Fibroblast of lung (primary cell): Measurements from ENCODE around the gene EBF4.

Source experiments
- EZH2 ChIP-seq: IDR thresholded peaks from 2 replicates; pipeline ENCODE4 v1.5.1; 2012; ENCODE audit warnings: low read length, control low read depth, mild to moderate bottlenecking; ENCODE audit errors: missing control alignments
- TF ChIP-seq, protein P1 (sequence below), 2 donors: IDR thresholded peaks in 1 of 2; conservative IDR thresholded peaks in 1 of 2; 1 replicate in 1 of 2; 2 replicates in 1 of 2; pipeline ENCODE4 v1.5.1; 2011 to 2012; ENCODE audit warnings: low read length in 2 of 2, control low read depth in 1 of 2, inconsistent platforms in 1 of 2, low read depth in 1 of 2, mild to moderate bottlenecking in 1 of 2

- TF ChIP-seq, protein P1, sequence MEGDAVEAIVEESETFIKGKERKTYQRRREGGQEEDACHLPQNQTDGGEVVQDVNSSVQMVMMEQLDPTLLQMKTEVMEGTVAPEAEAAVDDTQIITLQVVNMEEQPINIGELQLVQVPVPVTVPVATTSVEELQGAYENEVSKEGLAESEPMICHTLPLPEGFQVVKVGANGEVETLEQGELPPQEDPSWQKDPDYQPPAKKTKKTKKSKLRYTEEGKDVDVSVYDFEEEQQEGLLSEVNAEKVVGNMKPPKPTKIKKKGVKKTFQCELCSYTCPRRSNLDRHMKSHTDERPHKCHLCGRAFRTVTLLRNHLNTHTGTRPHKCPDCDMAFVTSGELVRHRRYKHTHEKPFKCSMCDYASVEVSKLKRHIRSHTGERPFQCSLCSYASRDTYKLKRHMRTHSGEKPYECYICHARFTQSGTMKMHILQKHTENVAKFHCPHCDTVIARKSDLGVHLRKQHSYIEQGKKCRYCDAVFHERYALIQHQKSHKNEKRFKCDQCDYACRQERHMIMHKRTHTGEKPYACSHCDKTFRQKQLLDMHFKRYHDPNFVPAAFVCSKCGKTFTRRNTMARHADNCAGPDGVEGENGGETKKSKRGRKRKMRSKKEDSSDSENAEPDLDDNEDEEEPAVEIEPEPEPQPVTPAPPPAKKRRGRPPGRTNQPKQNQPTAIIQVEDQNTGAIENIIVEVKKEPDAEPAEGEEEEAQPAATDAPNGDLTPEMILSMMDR (conservative IDR thresholded peaks at IDR 0.05 in 1 of 2, IDR thresholded peaks at IDR 0.05 in 1 of 2; ENCODE audit: low read depth in 1 of 2, low read length in 2 of 2), result no peak
- TF ChIP-seq EZH2, result no peak
Observed at GRCh38 chr20:2741463-2741862, 48.9 kb downstream of the EBF4 start.
